Caki2 (cell line): ENCODE data around the gene TNFRSF18. TPM values are rescaled to one million over a fixed set of nuclear protein-coding genes. Genes with fewer than 3 reads are reported as not detected.
"Not testable (repeated sequence)": the region's sequence is repeated elsewhere in the genome, so short reads cannot be mapped to it uniquely, and the experiment has no call there.

Source experiments
- DNase-seq: peaks from one replicate; pipeline ENCODE4 v3.0.0-alpha.2; 2015; ENCODE audit warnings: low read depth
- in situ Hi-C: cut with HindIII; loops from 2 replicates; pipeline ENCODE4 v1.10.0; 2016; ENCODE audit warnings: low sequenced_read_pairs, low pct_unique_long_range_greater_than_20kb, mixed read lengths
- total RNA-seq: library from RNA; depleted of rRNA; stranded (reverse); fragments of >200 nt; shearing (Covaris generic); gene quantifications from 2 replicates; pipeline ENCODE4 v1.2.3, GENCODE V29; 2014; ENCODE audit warnings: low replicate concordance

Gene TNFRSF18
- total RNA-seq, 1 experiment from 2014 or later = not detected

- no peak for DNase-seq
- in situ Hi-C loops = no loop called here
Measured at GRCh38 chr1:1204998-1205768, 1.2 kb downstream of the TNFRSF18 start.

- in situ Hi-C loops = no loop called here
Measured at GRCh38 chr1:1204425-1204920, 1.9 kb downstream of the TNFRSF18 start.

GRCh38 chr1:1203561-1204424 is 2.6 kb downstream of the TNFRSF18 start:
- DNase-seq = no peak
- in situ Hi-C loops = no loop called here

More at GRCh38 chr1:1204425-1204920, 1.9 kb downstream of the TNFRSF18 start:
- DNase-seq = no peak

- no peak for DNase-seq
- in situ Hi-C loops = no loop called here
Measured at GRCh38 chr1:1202831-1203560, 3.4 kb downstream of the TNFRSF18 start.

- in situ Hi-C loops = no loop called here
- DNase-seq = peak; percentile 14
Measured at GRCh38 chr1:1200876-1201810, 5.2 kb downstream of the TNFRSF18 start.

GRCh38 chr1:1199961-1200875 is 6.2 kb downstream of the TNFRSF18 start:
- in situ Hi-C loops = no loop called here
- DNase-seq = no peak

- in situ Hi-C loops = no loop called here
- DNase-seq = no peak
Measured at GRCh38 chr1:1199141-1199960, 7.0 kb downstream of the TNFRSF18 start.

GRCh38 chr1:1198423-1199140 is 7.8 kb downstream of the TNFRSF18 start:
- DNase-seq = no peak
- in situ Hi-C loops = no loop called here

- DNase-seq = no peak
- in situ Hi-C loops = no loop called here
Measured at GRCh38 chr1:1197551-1198422, 8.6 kb downstream of the TNFRSF18 start.

- in situ Hi-C loops = no loop called here
- DNase-seq = no peak
Measured at GRCh38 chr1:1197188-1197500, 9.2 kb downstream of the TNFRSF18 start.

- DNase-seq = no peak
- in situ Hi-C loops = no loop called here
Measured at GRCh38 chr1:1196431-1197187, 9.8 kb downstream of the TNFRSF18 start.

GRCh38 chr1:1195726-1196125 is 10.7 kb downstream of the TNFRSF18 start:
- DNase-seq, in situ Hi-C loops: not testable (repeated sequence)

GRCh38 chr1:1194723-1195122 is 11.7 kb downstream of the TNFRSF18 start:
- in situ Hi-C loops = no loop called here
- DNase-seq = peak; percentile 16

- DNase-seq = no peak
- in situ Hi-C loops = no loop called here
Measured at GRCh38 chr1:1191734-1192133, 14.7 kb downstream of the TNFRSF18 start.
